GM12878 (cell line): Measurements from ENCODE around the gene KIF26A. TPM values are rescaled to one million over a fixed set of nuclear protein-coding genes. Genes with fewer than 3 reads are reported as not detected.

Experiments used
- ATAC-seq: fragments of 200-7000 bp; cut with Tn5 transposase; 3 replicates; pipeline ENCODE4 v1.9.1; 2020; ENCODE audit warnings: mild to moderate bottlenecking, moderate library complexity
- BruUV-seq: library from RNA; stranded (reverse); fragments of 400-500 nt; replicated peaks from 2 replicates; lab custom pipeline; 2021; lab: Mats Ljungman, UMichigan
- CTCF ChIA-PET: fragments of 300-600 bp; sonication (Branson Sonifier 250); formaldehyde crosslinking; extraction: SDS; loops from one replicate; lab custom pipeline; 2021; ENCODE audit warnings: inconsistent platforms; lab: Yijun Ruan, JAX
- POLR2A ChIA-PET: fragments of 350-600 bp; formaldehyde crosslinking; extraction: SDS; loops from one replicate; lab custom pipeline; 2021; ENCODE audit warnings: inconsistent platforms; lab: Charles Lee
- RAD21 ChIA-PET: fragments of 300-600 bp; sonication (Branson Sonifier 250); formaldehyde crosslinking; loops from one replicate; lab custom pipeline; 2023; ENCODE audit warnings: antibody characterized with exemption; ENCODE audit not compliant: unreplicated experiment; lab: Charles Lee
- SMC1A ChIA-PET: fragments of 300-600 bp; sonication (Branson Sonifier 250); formaldehyde crosslinking; loops from one replicate; lab custom pipeline; 2023; ENCODE audit not compliant: unreplicated experiment, uncharacterized antibody; lab: Charles Lee
- DNase-seq: peaks from one replicate; pipeline ENCODE4 v3.0.0-alpha.2; 2011; ENCODE audit warnings: low read depth, low spot score
- FAIRE-seq: peaks from 3 replicates; lab custom pipeline; 2011; peaks lifted over from hg19 to GRCh38; lab: Jason Lieb, UNC
- H2AFZ ChIP-seq: 2 replicates; pipeline ENCODE4 v1.6.0; 2011; ENCODE audit warnings: low read depth, low read length, control low read depth; ENCODE audit not compliant: control insufficient read depth
- H3K27ac ChIP-seq: 2 replicates; pipeline ENCODE4 v1.5.1; 2011; ENCODE audit warnings: control low read depth; ENCODE audit not compliant: control insufficient read depth, insufficient read depth
- H3K27me3 ChIP-seq, 2 experiments: replicated peaks in 1 of 2; 2 replicates each; pipeline versions ENCODE4 v1.6.0 to v1.6.1; 2011; ENCODE audit warnings: low read length in 1 of 2; ENCODE audit not compliant: control insufficient read depth in 2 of 2, insufficient read depth in 2 of 2
- H3K36me3 ChIP-seq, 2 experiments: 2 replicates each; pipeline ENCODE4 v1.5.1; 2011; ENCODE audit warnings: low read length in 1 of 2; ENCODE audit not compliant: control insufficient read depth in 2 of 2, insufficient read depth in 2 of 2
- H3K4me1 ChIP-seq: 2 replicates; pipeline ENCODE4 v1.6.1; 2011; ENCODE audit warnings: mild to moderate bottlenecking, low read length, moderate library complexity, mixed read lengths; ENCODE audit not compliant: control insufficient read depth, insufficient read depth
- H3K4me2 ChIP-seq: 2 replicates; pipeline ENCODE4 v1.6.0; 2011; ENCODE audit warnings: control low read depth; ENCODE audit not compliant: control insufficient read depth, insufficient read depth
- H3K4me3 ChIP-seq: fragments of 200-600 bp; sonication (generic); 2 replicates; pipeline ENCODE4 v1.5.1; 2016
- H3K79me2 ChIP-seq: 2 replicates; pipeline ENCODE4 v1.6.0; 2011; ENCODE audit warnings: low read length; ENCODE audit not compliant: control insufficient read depth, insufficient read depth
- H3K9ac ChIP-seq: 2 replicates; pipeline ENCODE4 v1.8.0; 2011; ENCODE audit warnings: low read length, control low read depth, mixed read lengths; ENCODE audit not compliant: control insufficient read depth, insufficient read depth
- H3K9me3 ChIP-seq: replicated peaks from 3 replicates; pipeline ENCODE4 v1.5.1; 2011; ENCODE audit warnings: mild to moderate bottlenecking, low read length; ENCODE audit not compliant: control insufficient read depth, insufficient read depth
- H4K20me1 ChIP-seq: 2 replicates; pipeline ENCODE4 v1.6.0; 2011; ENCODE audit not compliant: control insufficient read depth, insufficient read depth
- MTA3 ChIP-seq: IDR thresholded peaks from 2 replicates; pipeline ENCODE4 v1.6.1; 2012; ENCODE audit warnings: low read length, inconsistent platforms, borderline replicate concordance
- ZNF592 ChIP-seq: fragments of 450-650 bp; IDR thresholded peaks from 2 replicates; pipeline ENCODE4 v1.6.1; 2017; ENCODE audit warnings: mild to moderate bottlenecking, moderate library complexity
- WGBS: methylation state at CpG from one replicate; pipeline ENCODE4 v1.1.6; 2016; ENCODE audit warnings: low lambda C conversion rate; ENCODE audit not compliant: insufficient replicate concordance, insufficient coverage; ENCODE audit errors: missing lambda C conversion rate; 5-methylcytosine and 5-hydroxymethylcytosine counted together
- in situ Hi-C: fragments of 300-500 bp; cut with MboI; formaldehyde crosslinking; loops from 9 replicates; pipeline ENCODE4 v1.14.3; 2018; ENCODE audit warnings: mixed read lengths
- intact Hi-C: fragments of 100-400 bp; cut with micrococcal nuclease; formaldehyde crosslinking; loops from one replicate; pipeline ENCODE4 v1.14.2; 2022; ENCODE audit not compliant: unreplicated experiment
- polyA plus RNA-seq, 11 experiments: library from polyadenylated mRNA; depleted of rRNA in 4 of 11; unstranded in 6 of 11; stranded (reverse) in 5 of 11; fragments of >200 nt; fragmentation: Nextera tagmentation in 4 of 11; fragmentation: Illumina TruSeq in 1 of 11; extraction: Ambion mirVana in 4 of 11; extraction: Trizol in 1 of 11; gene quantifications; 1 replicate in 1 of 11; 2 replicates in 10 of 11; pipeline versions ENCODE4 v1.2.1 to v1.2.3, GENCODE V29; 2011 to 2016; ENCODE audit warnings: inconsistent platforms in 2 of 11, missing spikeins in 2 of 11, low read depth in 1 of 11
- total RNA-seq, 4 experiments: library from RNA; depleted of rRNA in 3 of 4; stranded (reverse); fragments of >200 nt in 3 of 4; fragmentation: Illumina TruSeq in 1 of 4; extraction: Trizol in 1 of 4; gene quantifications; 2 replicates each; pipeline versions ENCODE4 v1.2.1 to v1.2.3, GENCODE V29; 2013 to 2021
- TF ChIP-seq, protein P1 (sequence below): fragments of 450-650 bp; conservative IDR thresholded peaks from 2 replicates; pipeline ENCODE4 v1.6.1; 2017; ENCODE audit warnings: mild to moderate bottlenecking, moderate library complexity

Gene KIF26A
- total and polyA plus RNA-seq, 10 of the 15 experiments (the other 5 are each of a cell fraction or from before 2014, with no cell fraction given): 0.05 TPM; not detected in 9

- H3K9me3 ChIP-seq: no peaks in the 10 kb centered on the region
- 74% methylated on average over 33 of the region's 35 CpGs for WGBS
- no peak overlapping the region for H3K9ac ChIP-seq
- ATAC-seq: no peak
- H3K4me3 ChIP-seq: no peak overlapping the region
- H2AFZ ChIP-seq: no peak overlapping the region
- H3K79me2 ChIP-seq: no peaks in the 10 kb centered on the region
- in situ Hi-C loops: no loop called here
- intact Hi-C loops: no loop called here
- no peak overlapping the region for H3K4me2 ChIP-seq
- POLR2A ChIA-PET: no interaction called here
- no peak for FAIRE-seq
- H4K20me1 ChIP-seq: no peaks in the 10 kb centered on the region
- H3K27ac ChIP-seq: no peak overlapping the region
- CTCF ChIA-PET: no interaction called here
- DNase-seq: no peak
- H3K36me3 ChIP-seq: no peaks in the 10 kb centered on the region
- no TSS peak for BruUV-seq
- no peaks in the 10 kb centered on the region for H3K4me1 ChIP-seq
- SMC1A ChIA-PET: no interaction called here
- no peaks in the 10 kb centered on the region for H3K27me3 ChIP-seq
- RAD21 ChIA-PET: no interaction called here
- TF ChIP-seq MTA3: no peak
Observed at GRCh38 chr14:104175041-104175440, 36.7 kb downstream of the KIF26A start.

DNA sequence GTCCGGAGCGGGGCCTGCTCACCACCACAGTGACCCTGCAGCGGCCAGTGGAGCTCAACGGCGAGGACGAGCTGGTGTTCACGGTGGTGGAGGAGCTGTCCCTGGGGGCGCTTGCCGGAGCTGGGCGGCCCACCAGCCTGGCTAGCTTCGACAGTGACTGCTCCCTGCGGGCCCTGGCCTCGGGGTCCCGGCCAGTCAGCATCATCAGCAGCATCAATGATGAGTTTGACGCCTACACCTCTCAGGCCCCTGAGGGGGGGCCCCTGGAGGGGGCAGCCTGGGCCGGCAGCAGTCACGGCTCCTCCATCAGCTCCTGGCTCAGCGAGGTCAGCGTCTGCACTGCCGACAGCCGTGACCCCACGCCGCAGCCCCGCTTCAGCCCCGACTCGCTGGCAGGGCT is 37.4 kb downstream of the KIF26A start:
- intact Hi-C loops (no loop called here), in situ Hi-C loops (no loop called here)
- Histone ChIP-seq H3K36me3 (no peaks in the 10 kb centered on the region), H3K27ac (no peak overlapping the region), H4K20me1 (no peaks in the 10 kb centered on the region), H2AFZ (no peak overlapping the region), H3K4me1 (no peaks in the 10 kb centered on the region), H3K9ac (no peak overlapping the region), H3K79me2 (no peaks in the 10 kb centered on the region), H3K9me3 (no peaks in the 10 kb centered on the region), H3K4me3 (no peak overlapping the region), H3K4me2 (no peak overlapping the region), H3K27me3 (no peaks in the 10 kb centered on the region; a peak in 1 of 4 replicates)
- 49% methylated on average over 21 of the region's 26 CpGs for WGBS
- no peak for TF ChIP-seq ZNF592
- TF ChIP-seq, protein P1, sequence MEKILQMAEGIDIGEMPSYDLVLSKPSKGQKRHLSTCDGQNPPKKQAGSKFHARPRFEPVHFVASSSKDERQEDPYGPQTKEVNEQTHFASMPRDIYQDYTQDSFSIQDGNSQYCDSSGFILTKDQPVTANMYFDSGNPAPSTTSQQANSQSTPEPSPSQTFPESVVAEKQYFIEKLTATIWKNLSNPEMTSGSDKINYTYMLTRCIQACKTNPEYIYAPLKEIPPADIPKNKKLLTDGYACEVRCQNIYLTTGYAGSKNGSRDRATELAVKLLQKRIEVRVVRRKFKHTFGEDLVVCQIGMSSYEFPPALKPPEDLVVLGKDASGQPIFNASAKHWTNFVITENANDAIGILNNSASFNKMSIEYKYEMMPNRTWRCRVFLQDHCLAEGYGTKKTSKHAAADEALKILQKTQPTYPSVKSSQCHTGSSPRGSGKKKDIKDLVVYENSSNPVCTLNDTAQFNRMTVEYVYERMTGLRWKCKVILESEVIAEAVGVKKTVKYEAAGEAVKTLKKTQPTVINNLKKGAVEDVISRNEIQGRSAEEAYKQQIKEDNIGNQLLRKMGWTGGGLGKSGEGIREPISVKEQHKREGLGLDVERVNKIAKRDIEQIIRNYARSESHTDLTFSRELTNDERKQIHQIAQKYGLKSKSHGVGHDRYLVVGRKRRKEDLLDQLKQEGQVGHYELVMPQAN: no peak
- FAIRE-seq: no peak
- POLR2A ChIA-PET: no interaction called here
- no peak for DNase-seq
- SMC1A ChIA-PET: no interaction called here
- no TSS peak for BruUV-seq
- CTCF ChIA-PET: no interaction called here
- ATAC-seq: no peak
- RAD21 ChIA-PET: no interaction called here
